Peyer's patch (tissue), 4 donors: ENCODE results near the gene PEX5.

Experiments
- CTCF ChIP-seq, 6 experiments: fragments of 450-650 bp in 4 of 6; fragments of 200-600 bp in 2 of 6; sonication (generic) in 1 of 6; IDR thresholded peaks; one replicate each; pipeline ENCODE4 v1.5.1; 2017 to 2019; ENCODE audit warnings: antibody characterized with exemption in 6 of 6, mild to moderate bottlenecking in 3 of 6, moderate library complexity in 1 of 6
- POLR2A ChIP-seq, 2 donors: fragments of 450-650 bp; IDR thresholded peaks; one replicate each; pipeline ENCODE4 v1.5.1; 2017; ENCODE audit warnings: antibody characterized with exemption in 2 of 2, mild to moderate bottlenecking in 2 of 2, moderate library complexity in 2 of 2

GRCh38 chr12:7143564-7143963 is 45.9 kb upstream of the PEX5 start:
- TF ChIP-seq CTCF (IDR thresholded peaks at IDR 0.05) (no peak), POLR2A (IDR thresholded peaks at IDR 0.05) (no peak)
